ENCODE data around the gene NELFE. TPM values are rescaled to one million over a fixed set of nuclear protein-coding genes. Genes with fewer than 3 reads are reported as not detected.
"Not testable (repeated sequence)": the region's sequence is repeated elsewhere in the genome, so short reads cannot be mapped to it uniquely, and the experiment has no call there.

The NELFE gene
- total RNA-seq, 2 donors from 2014 or later = 69.7 to 70.9 TPM

DNA sequence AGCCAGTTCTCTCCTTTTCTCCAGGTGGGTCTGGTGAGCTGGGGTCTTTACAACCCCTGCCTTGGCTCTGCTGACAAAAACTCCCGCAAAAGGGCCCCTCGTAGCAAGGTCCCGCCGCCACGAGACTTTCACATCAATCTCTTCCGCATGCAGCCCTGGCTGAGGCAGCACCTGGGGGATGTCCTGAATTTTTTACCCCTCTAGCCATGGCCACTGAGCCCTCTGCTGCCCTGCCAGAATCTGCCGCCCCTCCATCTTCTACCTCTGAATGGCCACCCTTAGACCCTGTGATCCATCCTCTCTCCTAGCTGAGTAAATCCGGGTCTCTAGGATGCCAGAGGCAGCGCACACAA is 13.6 kb downstream of the NELFE start:
- Mint-ChIP-seq H3K36me3 (no peaks in the 10 kb centered on the region), H3K9me3 (no peaks in the 10 kb centered on the region), H3K27ac (peak overlapping the region in 1 of 2 donors; percentile 29)
- ATAC-seq (peak in 1 of 2 donors; percentile 6), DNase-seq (ENCODE audit: low spot score in 2 of 2) (no peak)

DNA sequence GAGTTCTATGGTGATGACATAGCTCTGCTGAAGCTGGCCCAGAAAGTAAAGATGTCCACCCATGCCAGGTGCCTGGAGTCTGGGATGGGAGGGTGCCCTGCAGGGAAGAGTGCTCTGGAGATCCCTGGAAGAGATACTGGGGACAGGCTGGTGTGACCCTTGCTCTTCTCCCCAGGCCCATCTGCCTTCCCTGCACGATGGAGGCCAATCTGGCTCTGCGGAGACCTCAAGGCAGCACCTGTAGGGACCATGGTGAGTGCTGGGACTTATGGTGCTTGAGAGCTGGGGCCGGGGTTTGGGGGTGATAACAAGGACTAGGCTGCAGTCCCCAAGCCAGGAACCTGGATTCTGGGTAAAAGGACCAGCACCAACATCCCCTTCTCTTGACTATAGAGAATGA is 15.0 kb downstream of the NELFE start:
- H3K9me3 Mint-ChIP-seq = no peaks in the 10 kb centered on the region
- no peak for DNase-seq (ENCODE audit: low spot score in 2 of 2)
- H3K27ac Mint-ChIP-seq = peak overlapping the region in 1 of 2 donors; percentile 52
- ATAC-seq = no peak
- H3K36me3 Mint-ChIP-seq = no peaks in the 10 kb centered on the region

DNA sequence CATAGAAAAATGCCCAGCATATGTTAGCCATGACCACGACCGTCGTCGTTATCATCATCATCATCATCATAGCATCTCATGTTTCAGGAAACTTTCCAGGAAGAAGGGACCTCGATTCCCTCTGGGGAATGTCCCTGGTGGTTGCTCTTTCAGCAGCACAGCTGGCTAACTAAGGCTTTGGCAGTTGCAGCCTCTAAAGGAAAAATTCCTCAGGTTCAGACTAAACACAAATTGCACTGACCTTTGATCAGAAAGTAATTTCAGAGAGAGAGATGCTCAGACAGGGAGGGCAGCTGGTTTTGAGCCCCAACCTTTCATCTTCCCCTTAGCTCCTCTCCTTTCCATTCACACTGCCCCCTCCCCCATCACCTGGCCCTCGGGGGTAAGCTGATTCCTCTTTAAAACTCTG is 18.5 kb downstream of the NELFE start:
- ATAC-seq = peak in 1 of 2 donors; percentile 48
- no peaks in the 10 kb centered on the region for H3K36me3 Mint-ChIP-seq
- DNase-seq (ENCODE audit: low spot score in 2 of 2) = no peak
- H3K9me3 Mint-ChIP-seq = no peaks in the 10 kb centered on the region
- peak overlapping the region in 1 of 2 donors; percentile 85 for H3K27ac Mint-ChIP-seq

DNA sequence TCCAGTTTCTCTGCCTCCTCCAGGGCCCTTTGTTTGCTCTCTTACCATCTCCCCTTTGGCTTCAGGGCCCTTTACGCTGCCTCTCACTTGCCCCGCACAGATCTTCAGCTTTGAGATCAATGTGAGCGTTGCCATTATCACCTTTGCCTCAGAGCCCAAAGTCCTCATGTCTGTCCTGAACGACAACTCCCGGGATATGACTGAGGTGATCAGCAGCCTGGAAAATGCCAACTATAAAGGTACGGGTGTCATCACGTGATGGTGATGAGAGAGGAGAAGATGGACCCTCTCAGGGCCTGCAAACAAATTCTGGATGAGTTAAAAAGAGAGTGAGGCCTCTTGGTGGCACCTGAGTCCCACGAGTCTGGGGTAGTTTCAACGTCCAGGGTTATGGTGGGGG is 22.9 kb downstream of the NELFE start:
- ATAC-seq = no peak
- Mint-ChIP-seq H3K36me3 (no peaks in the 10 kb centered on the region), H3K27ac (no peak overlapping the region), H3K9me3 (no peaks in the 10 kb centered on the region)
- no peak for DNase-seq (ENCODE audit: low spot score in 2 of 2)

DNA sequence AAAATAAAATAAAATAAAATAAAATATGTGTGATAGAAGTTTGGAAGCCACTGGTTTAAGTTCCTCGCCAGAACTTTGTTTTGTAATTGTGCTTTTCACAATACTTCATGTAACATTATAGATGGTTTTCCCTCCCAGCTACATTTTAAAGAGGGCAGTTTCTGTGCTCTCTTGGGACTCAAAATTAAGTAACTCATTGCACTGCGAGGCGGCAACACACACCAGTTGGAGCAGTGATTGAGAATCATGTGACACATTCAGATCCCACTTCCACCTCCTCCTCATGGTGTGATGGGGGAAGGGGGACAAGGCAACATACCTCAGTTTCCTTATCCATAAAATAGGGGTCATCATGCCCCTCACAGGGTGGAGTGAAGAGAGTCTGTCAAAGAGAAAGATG is 23.8 kb downstream of the NELFE start:
- H3K36me3 Mint-ChIP-seq = no peaks in the 10 kb centered on the region
- no peak for ATAC-seq
- no peaks in the 10 kb centered on the region for H3K9me3 Mint-ChIP-seq
- no peak overlapping the region for H3K27ac Mint-ChIP-seq
- no peak for DNase-seq (ENCODE audit: low spot score in 2 of 2)

DNA sequence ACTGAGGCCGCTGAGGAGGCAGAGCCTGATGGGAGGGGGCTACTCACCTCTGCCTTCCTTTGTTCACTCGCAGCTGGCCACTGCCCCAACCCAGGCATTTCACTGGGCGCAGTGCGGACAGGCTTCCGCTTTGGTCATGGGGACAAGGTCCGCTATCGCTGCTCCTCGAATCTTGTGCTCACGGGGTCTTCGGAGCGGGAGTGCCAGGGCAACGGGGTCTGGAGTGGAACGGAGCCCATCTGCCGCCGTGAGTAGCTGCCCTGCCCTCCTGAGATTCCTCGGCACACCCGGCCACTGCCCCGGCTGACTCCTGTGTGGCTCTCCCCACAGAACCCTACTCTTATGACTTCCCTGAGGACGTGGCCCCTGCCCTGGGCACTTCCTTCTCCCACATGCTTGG is 25.2 kb downstream of the NELFE start:
- Mint-ChIP-seq H3K9me3 (no peaks in the 10 kb centered on the region), H3K27ac (no peak overlapping the region), H3K36me3 (no peaks in the 10 kb centered on the region)
- ATAC-seq (no peak), DNase-seq (ENCODE audit: low spot score in 2 of 2) (no peak)

DNA sequence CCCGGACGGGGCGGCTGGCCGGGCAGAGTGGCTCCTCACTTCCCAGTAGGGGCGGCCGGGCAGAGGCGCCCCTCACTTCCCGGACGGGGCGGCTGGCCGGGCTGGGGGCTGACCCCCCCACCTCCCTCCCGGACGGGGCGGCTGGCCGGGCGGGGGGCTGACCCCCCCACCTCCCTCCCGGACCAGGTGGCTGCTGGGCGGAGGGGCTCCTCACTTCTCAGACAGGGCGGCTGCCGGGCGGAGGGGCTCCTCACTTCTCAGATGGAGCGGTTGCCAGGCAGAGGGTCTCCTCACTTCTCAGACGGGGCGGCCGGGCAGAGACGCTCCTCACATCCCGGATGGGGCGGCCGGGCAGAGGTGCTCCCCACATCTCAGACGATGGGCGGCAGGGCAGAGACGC is 26.6 kb downstream of the NELFE start:
- H3K9me3 Mint-ChIP-seq, H3K27ac Mint-ChIP-seq: not testable (repeated sequence)

DNA sequence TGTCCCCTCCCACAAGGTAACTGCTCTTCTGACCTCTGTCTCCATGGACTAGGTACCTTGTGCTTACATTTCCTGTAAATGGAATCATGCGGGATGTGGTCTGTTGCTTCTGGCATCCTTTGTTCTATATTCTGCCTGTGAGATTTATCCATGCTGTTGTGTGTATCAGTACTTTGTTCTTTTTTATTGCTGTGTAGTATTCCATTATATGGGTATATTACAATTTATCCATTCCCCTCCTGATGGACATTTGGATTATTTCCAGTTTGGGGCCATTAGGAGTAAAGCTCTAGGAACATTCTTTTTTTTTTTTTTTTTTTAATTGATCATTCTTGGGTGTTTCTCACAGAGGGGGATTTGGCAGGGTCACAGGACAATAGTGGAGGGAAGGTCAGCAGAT is 27.8 kb downstream of the NELFE start:
- Mint-ChIP-seq H3K27ac (no peak overlapping the region), H3K36me3 (no peaks in the 10 kb centered on the region), H3K9me3 (no peaks in the 10 kb centered on the region)
- no peak for ATAC-seq
- no peak for DNase-seq (ENCODE audit: low spot score in 2 of 2)

More for the DNA sequence above, 26.6 kb downstream of the NELFE start:
- ATAC-seq; H3K36me3 Mint-ChIP-seq; DNase-seq (ENCODE audit: low spot score in 2 of 2): not testable (repeated sequence)

DNA sequence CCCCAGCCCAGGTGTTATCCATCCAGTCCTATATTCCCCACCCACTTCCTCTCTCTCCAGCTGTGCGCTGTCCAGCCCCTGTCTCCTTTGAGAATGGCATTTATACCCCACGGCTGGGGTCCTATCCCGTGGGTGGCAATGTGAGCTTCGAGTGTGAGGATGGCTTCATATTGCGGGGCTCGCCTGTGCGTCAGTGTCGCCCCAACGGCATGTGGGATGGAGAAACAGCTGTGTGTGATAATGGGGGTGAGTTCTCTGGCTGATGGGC is 30.2 kb downstream of the NELFE start:
- Mint-ChIP-seq H3K36me3 (no peaks in the 10 kb centered on the region), H3K27ac (no peak overlapping the region), H3K9me3 (no peaks in the 10 kb centered on the region)
- no peak for DNase-seq (ENCODE audit: low spot score in 2 of 2)
- no peak for ATAC-seq

DNA sequence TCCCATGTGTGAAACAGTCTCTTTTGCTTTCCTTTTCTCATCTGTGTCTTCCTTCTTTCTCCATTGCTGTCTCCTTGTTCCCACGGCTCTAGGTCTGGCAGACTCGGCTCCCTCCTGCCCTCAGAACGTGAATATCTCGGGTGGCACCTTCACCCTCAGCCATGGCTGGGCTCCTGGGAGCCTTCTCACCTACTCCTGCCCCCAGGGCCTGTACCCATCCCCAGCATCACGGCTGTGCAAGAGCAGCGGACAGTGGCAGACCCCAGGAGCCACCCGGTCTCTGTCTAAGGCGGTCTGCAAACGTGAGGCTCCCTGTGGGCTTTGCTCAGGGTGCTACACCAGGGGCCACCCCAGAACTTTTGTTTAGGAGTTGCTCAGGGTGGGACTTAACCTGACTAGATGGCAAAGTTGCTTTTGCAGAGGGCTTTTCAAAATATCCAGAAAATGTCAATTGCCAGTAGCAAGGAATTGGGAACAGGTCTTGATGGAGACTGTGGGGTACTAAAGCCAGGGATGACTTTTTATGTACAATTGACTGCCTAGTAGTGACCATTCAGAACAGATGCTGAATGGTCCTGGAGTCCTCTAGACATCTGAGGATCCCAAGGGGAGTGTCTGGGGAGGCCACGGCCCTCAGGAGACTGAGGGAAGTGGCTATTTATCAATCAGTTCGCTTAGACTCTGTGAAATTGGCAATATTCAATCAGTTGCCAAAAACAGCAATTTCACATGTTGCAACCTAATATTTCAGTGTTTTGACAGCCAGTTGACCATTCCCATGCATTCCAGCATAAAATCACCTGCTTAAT is 30.7 kb downstream of the NELFE start:
- ATAC-seq (no peak), DNase-seq (ENCODE audit: low spot score in 2 of 2) (no peak)
- H3K27ac Mint-ChIP-seq = no peak overlapping the region
- no peaks in the 10 kb centered on the region for H3K36me3 Mint-ChIP-seq
- no peaks in the 10 kb centered on the region for H3K9me3 Mint-ChIP-seq

DNA sequence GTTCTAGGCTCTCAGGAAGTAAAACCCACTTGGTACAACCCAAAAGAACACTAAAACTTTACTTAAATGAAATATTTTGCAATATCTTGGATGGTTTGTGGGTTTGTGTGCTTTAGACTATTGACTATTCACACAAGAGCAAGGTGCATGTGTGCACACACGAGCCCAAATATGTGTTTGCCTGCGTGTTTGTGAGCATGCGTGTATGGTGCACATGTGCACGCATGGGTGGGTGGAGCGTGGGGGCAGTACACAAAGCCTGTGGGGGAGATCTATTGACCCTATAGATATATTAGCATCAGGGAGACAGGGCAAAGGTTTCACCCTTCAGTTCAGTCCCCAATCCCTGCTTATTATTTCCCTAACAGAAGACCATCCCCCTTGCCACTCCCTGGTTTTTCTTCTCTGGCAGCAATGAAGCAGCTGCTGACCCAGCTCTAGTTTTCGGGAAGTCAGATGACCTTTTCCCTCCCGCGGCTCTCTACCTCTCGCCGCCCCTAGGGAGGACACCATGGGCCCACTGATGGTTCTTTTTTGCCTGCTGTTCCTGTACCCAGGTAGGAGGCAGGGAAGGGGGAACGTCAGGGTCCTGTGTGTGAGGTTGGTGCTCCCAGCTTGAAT is 31.4 kb downstream of the NELFE start, which contains the start of gene C2:
C2 (plus strand) TSS at position 476 of the 621 bp plus-strand sequence; CDS start at position 512, 36 bp downstream.
- Mint-ChIP-seq H3K36me3 (no peaks in the 10 kb centered on the region), H3K27ac (no peak within 1 kb of the TSS), H3K9me3 (no peaks in the 10 kb centered on the region)
- ATAC-seq (no peak), DNase-seq (ENCODE audit: low spot score in 2 of 2) (no peak)

DNA sequence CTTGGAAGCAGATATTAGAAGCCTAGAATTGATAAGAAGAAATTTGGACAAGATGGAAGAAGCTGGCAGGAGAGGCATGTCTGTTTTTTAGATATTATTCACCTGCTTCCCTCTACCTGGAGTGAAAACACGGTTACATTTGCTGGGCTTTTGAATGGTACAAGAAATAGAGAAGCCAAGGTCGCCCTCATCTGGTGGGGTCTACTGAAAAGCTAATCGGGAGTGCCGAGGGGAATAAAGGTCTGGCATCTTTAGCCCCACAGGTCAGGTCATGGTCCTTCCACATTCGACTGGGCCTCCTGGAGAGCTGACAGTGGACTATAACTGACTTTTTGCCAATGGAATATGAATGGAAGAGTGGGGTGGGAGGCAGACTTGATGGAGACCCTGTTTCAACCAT is 35.8 kb downstream of the NELFE start:
- Mint-ChIP-seq H3K27ac (no peak overlapping the region), H3K36me3 (no peaks in the 10 kb centered on the region), H3K9me3 (no peaks in the 10 kb centered on the region)
- DNase-seq (ENCODE audit: low spot score in 2 of 2) (peak in 1 of 2 donors; percentile 32), ATAC-seq (peak in 1 of 2 donors; percentile 60)

DNA sequence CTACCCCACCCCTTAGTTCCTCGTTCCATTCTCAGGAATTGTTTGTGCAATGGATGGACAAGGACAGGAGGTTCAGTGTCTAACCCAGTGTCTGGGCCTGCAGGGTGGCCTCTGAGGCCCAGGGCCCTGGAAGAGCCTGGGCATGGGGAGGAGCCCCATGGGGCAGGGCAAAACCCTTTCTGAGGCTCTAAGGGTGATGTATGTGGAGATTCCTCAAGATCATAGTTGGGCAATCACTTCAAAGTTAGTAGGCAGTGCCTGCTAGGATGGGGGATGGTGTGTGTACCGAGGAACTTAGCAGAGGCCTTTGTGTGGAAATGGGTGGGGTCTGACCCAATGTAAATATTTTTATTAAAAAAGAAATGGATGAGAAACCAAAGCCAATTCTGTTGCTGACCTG is 38.0 kb downstream of the NELFE start:
- DNase-seq (ENCODE audit: low spot score in 2 of 2) = no peak
- H3K27ac Mint-ChIP-seq = no peak overlapping the region
- no peak for ATAC-seq
- no peaks in the 10 kb centered on the region for H3K9me3 Mint-ChIP-seq
- H3K36me3 Mint-ChIP-seq = no peaks in the 10 kb centered on the region

DNA sequence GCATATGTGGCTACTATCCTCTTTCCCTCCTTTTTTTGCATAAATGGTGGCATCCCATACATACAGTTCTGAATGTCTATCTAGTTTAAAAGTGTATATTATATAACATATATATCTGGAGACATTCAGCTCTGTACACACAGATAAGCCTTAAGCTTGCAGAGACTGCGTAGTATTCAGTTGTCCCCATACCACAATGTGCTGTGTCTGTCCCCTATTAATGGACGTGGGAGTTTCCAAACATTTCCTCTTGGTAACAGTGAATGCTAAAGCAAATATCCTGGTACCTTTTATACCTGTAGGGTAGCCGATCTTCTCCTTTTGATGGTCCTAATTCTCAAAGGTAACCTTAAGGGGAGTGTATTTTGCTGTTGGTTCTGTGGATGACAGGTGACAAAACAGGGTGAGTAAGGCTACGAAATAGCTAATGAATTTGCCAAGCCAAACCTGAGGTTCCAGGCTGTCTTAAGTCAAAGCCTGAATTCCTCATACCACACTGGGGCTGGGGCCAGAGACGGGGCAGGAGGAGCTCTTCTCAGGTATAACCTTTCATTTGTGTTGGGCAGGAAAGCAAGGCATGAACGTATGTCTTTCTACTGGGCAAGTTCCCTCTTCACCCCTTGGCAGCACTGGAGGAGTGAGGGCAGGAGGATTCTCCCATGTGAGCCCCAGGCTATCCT is 39.0 kb downstream of the NELFE start:
- no peak for ATAC-seq
- no peaks in the 10 kb centered on the region for H3K36me3 Mint-ChIP-seq
- no peaks in the 10 kb centered on the region for H3K9me3 Mint-ChIP-seq
- DNase-seq (ENCODE audit: low spot score in 2 of 2) = no peak
- no peak overlapping the region for H3K27ac Mint-ChIP-seq

DNA sequence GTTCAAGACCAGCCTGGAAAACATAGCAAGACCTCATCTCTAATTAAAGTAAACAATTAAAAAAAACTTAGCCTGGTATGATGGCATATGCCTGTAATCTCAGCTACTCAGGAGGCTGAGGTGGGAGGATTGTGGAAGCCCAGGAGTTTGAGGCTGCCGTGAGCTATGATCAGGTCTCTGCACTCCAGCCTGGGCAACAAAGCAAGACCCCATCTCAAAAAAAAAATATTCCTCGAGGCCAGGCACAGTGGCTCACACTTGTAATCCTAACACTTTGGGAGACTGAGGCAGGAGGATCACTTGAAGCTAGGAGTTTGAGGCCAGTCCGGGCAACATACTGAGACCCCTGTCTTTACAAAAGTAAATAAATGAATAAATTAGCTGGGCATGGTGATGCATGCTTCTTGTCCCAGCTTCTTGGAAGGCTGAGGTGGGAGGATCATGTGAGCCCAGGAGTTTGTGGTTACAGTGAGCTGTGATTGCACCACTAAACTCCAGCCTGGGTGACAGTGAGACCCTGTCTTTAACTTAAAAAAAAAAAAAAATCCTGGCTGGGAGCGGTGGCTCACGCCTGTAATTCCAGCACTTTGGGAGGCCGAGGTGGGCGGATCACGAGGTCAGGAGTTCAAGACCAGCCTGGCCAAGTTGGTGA is 40.6 kb downstream of the NELFE start:
- no peaks in the 10 kb centered on the region for H3K9me3 Mint-ChIP-seq
- H3K36me3 Mint-ChIP-seq = no peaks in the 10 kb centered on the region
- no peak for ATAC-seq
- DNase-seq (ENCODE audit: low spot score in 2 of 2) = no peak
- H3K27ac Mint-ChIP-seq = no peak overlapping the region

DNA sequence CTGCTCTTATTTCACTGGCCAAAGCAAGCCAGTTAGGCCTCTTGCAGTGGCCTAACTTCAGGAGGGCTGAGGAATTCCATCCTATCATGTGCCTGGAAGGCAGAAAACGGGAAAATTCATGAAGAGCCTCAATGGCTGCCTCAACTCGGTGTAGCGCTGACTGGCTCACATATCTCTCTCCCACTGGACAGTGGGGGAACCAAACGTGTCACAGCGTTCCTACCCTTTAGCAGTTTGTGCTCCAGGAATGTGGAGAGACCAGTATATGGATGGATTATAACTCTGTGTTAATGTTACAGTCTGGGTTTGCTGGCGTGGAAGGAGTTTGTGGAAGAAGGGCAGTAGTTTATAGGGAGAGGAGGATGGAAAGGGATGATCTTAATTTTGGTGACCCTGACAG is 43.0 kb downstream of the NELFE start:
- no peaks in the 10 kb centered on the region for H3K36me3 Mint-ChIP-seq
- no peak overlapping the region for H3K27ac Mint-ChIP-seq
- ATAC-seq (no peak), DNase-seq (ENCODE audit: low spot score in 2 of 2) (no peak)
- no peaks in the 10 kb centered on the region for H3K9me3 Mint-ChIP-seq

DNA sequence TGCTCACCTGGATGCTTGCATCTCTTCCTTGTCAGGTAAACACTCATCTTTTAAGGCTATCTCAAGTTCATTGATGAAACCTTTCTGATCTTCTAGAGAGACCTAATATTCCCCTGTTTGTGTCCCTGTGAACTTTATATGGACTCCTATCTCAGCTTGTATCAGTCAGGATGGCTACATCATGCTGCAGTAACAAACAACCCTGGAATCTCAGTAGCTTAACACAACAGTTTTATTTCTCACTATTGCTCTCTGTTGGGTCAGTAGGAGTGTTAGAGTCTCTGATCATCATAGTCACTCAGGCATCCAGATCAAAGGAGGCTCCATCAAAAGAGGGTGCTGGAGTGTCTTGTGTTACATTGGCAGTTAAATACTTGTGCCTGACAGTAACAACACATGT is 43.4 kb downstream of the NELFE start:
- H3K36me3 Mint-ChIP-seq = no peaks in the 10 kb centered on the region
- no peaks in the 10 kb centered on the region for H3K9me3 Mint-ChIP-seq
- no peak overlapping the region for H3K27ac Mint-ChIP-seq
- no peak for DNase-seq (ENCODE audit: low spot score in 2 of 2)
- ATAC-seq = no peak
